HFFc6 (cell line): ENCODE measurements around the gene PLA2G2E. TPM values are rescaled to one million over a fixed set of nuclear protein-coding genes. Genes with fewer than 3 reads are reported as not detected.

Source experiments
- DNase-seq: peaks from one replicate; pipeline ENCODE4 v3.0.0-alpha.2; 2018
- H3K27ac Mint-ChIP-seq: 2 replicates; pipeline ENCODE4 v1.8.0; 2020; ENCODE audit warnings: mild to moderate bottlenecking, mixed read lengths
- H3K27me3 Mint-ChIP-seq: 2 replicates; pipeline ENCODE4 v1.8.0; 2021; ENCODE audit warnings: mild to moderate bottlenecking, moderate library complexity, mixed read lengths; ENCODE audit not compliant: insufficient read depth
- H3K36me3 Mint-ChIP-seq: 2 replicates; pipeline ENCODE4 v1.8.0; 2021; ENCODE audit warnings: low read depth, mixed read lengths
- H3K4me1 Mint-ChIP-seq: 2 replicates; pipeline ENCODE4 v1.8.0; 2020; ENCODE audit warnings: low read depth, mixed read lengths
- H3K4me3 Mint-ChIP-seq: 2 replicates; pipeline ENCODE4 v1.8.0; 2020; ENCODE audit warnings: mild to moderate bottlenecking, moderate library complexity, mixed read lengths
- H3K9me3 Mint-ChIP-seq: 2 replicates; pipeline ENCODE4 v1.8.0; 2020; ENCODE audit warnings: mild to moderate bottlenecking, mixed read lengths
- total RNA-seq, 6 experiments: library from RNA; stranded (reverse); fragmentation: NEBNext Ultra II Directional; extraction: Animal tissue kit (Norgen Biotek cat#: 25700); gene quantifications; 2 replicates in 1 of 6; 3 replicates in 5 of 6; pipeline ENCODE4 v1.2.3, GENCODE V29; 2021
- TF ChIP-seq, protein P1 (sequence below): fragments of 200-600 bp; sonication (generic); IDR thresholded peaks from 2 replicates; pipeline ENCODE4 v1.5.0; 2021; ENCODE audit warnings: antibody characterized with exemption, mild to moderate bottlenecking

PLA2G2E gene
- total RNA-seq, 6 experiments from 2014 or later, result not detected

DNA sequence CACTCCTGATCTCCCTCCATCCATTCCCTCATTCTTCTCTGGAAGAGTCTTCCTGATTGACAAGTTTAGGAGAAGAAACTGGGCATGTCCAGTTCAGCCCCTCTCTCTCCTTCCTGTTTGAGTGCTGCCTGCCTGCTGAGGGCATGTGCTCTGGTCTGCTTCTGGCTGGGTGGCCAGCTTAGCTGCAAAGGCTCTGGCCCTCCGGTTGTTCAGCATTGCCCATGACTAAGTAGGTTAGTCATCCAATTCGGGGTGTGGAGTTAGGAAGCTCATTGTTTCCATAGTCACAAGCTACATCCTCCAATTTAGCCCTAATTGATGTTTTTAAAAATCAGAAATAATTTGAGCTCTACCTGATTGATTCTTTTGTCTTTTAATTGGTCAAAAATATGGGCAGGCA is 25.6 kb upstream of the PLA2G2E start:
- Mint-ChIP-seq H3K27ac (peak overlapping the region; percentile 70), H3K9me3 (no peaks in the 10 kb centered on the region), H3K36me3 (no peaks in the 10 kb centered on the region), H3K4me1 (peaks cover 12% of the 10 kb centered on the region), H3K4me3 (no peak overlapping the region), H3K27me3 (peaks cover 23% of the 10 kb centered on the region)
- TF ChIP-seq, protein P1, sequence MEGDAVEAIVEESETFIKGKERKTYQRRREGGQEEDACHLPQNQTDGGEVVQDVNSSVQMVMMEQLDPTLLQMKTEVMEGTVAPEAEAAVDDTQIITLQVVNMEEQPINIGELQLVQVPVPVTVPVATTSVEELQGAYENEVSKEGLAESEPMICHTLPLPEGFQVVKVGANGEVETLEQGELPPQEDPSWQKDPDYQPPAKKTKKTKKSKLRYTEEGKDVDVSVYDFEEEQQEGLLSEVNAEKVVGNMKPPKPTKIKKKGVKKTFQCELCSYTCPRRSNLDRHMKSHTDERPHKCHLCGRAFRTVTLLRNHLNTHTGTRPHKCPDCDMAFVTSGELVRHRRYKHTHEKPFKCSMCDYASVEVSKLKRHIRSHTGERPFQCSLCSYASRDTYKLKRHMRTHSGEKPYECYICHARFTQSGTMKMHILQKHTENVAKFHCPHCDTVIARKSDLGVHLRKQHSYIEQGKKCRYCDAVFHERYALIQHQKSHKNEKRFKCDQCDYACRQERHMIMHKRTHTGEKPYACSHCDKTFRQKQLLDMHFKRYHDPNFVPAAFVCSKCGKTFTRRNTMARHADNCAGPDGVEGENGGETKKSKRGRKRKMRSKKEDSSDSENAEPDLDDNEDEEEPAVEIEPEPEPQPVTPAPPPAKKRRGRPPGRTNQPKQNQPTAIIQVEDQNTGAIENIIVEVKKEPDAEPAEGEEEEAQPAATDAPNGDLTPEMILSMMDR, result no peak
- DNase-seq, result peak; percentile 86

DNA sequence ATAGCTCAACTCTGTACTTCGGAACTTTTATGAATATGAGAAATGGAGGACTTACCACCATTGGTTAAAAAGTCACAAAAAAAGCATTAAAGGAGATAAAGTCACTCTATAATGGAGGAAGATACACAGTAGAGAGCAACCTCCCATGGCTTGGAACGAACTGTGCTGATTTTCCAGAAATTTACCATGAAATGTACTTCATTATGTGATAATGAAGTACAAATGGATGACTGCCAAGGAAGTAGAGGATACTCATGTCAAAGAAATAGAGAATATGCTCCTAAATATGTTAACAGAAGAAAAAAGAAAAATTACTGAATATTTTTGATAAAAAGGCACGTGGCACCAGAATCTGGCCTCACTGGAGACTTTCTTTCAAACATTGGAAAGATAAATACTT is 23.6 kb upstream of the PLA2G2E start:
- H3K4me3 Mint-ChIP-seq, result no peak overlapping the region
- TF ChIP-seq, protein P1, result no peak
- H3K27me3 Mint-ChIP-seq, result peaks cover 14% of the 10 kb centered on the region
- H3K36me3 Mint-ChIP-seq, result no peaks in the 10 kb centered on the region
- no peak for DNase-seq
- no peak overlapping the region for H3K27ac Mint-ChIP-seq
- peaks cover 12% of the 10 kb centered on the region for H3K4me1 Mint-ChIP-seq
- no peaks in the 10 kb centered on the region for H3K9me3 Mint-ChIP-seq

DNA sequence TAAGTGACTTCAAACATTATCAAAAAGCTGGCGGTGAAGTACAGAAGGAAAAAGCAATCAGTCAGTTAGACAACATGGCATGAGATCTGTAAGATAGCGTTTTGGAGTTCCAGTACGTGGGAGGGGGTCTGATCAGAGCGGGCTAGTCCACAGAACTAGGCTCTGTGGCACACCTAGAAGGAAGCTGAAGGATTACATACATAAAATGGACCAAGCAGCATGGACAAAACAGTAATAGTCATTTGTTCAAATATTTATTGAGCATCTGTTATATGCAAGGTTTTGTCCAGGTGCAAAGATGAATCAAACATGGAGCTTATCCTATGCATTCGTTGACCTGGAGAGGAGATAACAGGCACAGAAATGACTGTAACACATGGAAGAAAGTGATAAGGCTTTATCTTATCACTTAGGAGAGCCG is 22.9 kb upstream of the PLA2G2E start:
- no peak for DNase-seq

DNA sequence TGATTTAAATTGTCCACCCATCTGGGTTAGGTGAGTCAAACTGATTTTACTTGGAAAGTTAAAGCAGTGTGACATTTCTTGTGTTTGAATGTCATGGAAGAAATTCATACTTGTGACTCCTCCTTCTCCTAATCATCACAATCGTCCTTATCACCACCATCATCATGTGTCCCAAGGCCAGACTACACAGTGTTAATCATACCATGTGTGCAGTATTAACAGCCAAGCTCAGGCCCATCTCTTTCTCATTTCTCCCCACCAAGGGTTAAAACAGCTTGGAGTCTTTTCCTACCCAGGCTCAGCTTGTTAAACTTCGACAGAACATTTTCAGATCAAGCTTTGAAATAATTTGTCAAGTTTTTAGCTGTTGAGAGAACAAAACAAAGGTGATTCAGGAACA is 22.5 kb upstream of the PLA2G2E start:
- Mint-ChIP-seq H3K4me1 (peaks cover 12% of the 10 kb centered on the region), H3K9me3 (no peaks in the 10 kb centered on the region; the same call in 1 of the 2 replicates), H3K27me3 (peaks cover 12% of the 10 kb centered on the region), H3K36me3 (no peaks in the 10 kb centered on the region), H3K4me3 (no peak overlapping the region), H3K27ac (no peak overlapping the region)
- TF ChIP-seq, protein P1, result no peak
- no peak for DNase-seq

More for the DNA sequence above, 22.9 kb upstream of the PLA2G2E start:
- Mint-ChIP-seq H3K27ac (no peak overlapping the region), H3K36me3 (no peaks in the 10 kb centered on the region), H3K9me3 (no peaks in the 10 kb centered on the region), H3K4me3 (no peak overlapping the region), H3K27me3 (peaks cover 12% of the 10 kb centered on the region), H3K4me1 (peaks cover 12% of the 10 kb centered on the region)
- TF ChIP-seq, protein P1, result no peak

DNA sequence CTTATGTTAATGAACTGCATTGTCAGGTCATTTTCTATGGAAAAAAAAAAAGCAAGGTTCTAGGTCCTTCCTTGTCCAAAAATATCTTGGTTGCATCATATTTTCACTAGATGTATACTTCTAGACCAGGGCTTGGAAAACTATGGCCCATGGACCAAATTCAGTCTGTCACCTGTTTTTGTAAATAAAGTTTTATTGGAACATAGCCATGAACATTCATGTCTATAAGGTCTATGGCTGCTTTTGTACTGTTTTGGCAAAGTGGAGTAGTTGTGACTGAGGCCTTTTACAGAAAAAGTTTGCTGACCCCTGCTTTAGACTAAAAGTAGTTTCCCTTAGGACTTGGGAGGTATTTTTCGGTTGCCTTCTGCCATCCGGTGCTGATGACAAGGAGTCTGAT is 19.2 kb upstream of the PLA2G2E start:
- Mint-ChIP-seq H3K27me3 (peaks cover 12% of the 10 kb centered on the region), H3K4me3 (no peak overlapping the region), H3K36me3 (no peaks in the 10 kb centered on the region), H3K9me3 (no peaks in the 10 kb centered on the region; the same call in 1 of the 2 replicates), H3K4me1 (no peaks in the 10 kb centered on the region), H3K27ac (no peak overlapping the region)
- DNase-seq, result no peak
- TF ChIP-seq, protein P1, result no peak

DNA sequence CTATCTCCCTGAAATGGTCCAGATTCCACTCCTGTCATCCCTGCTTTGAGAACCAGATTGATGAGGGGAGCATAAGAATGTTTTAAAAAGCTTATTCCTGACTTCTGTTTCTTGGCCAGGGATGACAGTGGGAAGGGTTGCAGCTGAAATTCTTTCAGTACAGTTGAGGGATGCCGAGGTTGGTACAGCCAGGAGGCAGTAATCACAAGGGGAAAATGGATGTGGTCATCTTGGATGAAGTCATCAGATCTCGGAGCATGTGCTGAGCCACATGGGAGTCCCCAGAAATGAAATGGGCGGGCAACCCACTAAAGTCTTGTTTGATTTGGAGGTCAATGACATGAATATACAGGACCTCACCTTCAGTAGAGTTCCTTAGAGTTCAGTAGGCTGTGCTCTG is 18.7 kb upstream of the PLA2G2E start:
- DNase-seq, result no peak
- H3K4me1 Mint-ChIP-seq, result no peaks in the 10 kb centered on the region
- TF ChIP-seq, protein P1, result no peak
- H3K27ac Mint-ChIP-seq, result no peak overlapping the region
- H3K9me3 Mint-ChIP-seq, result no peaks in the 10 kb centered on the region; the same call in 1 of the 2 replicates
- no peaks in the 10 kb centered on the region for H3K36me3 Mint-ChIP-seq
- H3K27me3 Mint-ChIP-seq, result peaks cover 12% of the 10 kb centered on the region
- no peak overlapping the region for H3K4me3 Mint-ChIP-seq
